Adrenal gland (tissue), 5 donors: ENCODE results near the gene CCDC187.
"Not testable (repeated sequence)": the region's sequence is repeated elsewhere in the genome, so short reads cannot be mapped to it uniquely, and the experiment has no call there.

ENCODE experiments used
- POLR2A ChIP-seq, 2 donors: fragments of 450-650 bp; IDR thresholded peaks; one replicate each; pipeline ENCODE4 v1.6.1; 2017; ENCODE audit warnings: antibody characterized with exemption in 2 of 2, mild to moderate bottlenecking in 2 of 2, moderate library complexity in 1 of 2
- TF ChIP-seq, protein P1 (sequence below), 6 experiments: fragments of 450-650 bp in 4 of 6; fragments of 200-600 bp in 2 of 6; sonication (generic) in 1 of 6; IDR thresholded peaks; 1 replicate in 5 of 6; 2 replicates in 1 of 6; pipeline versions ENCODE4 v1.5.1 to v1.8.0; 2016 to 2021; ENCODE audit warnings: antibody characterized with exemption in 6 of 6, mild to moderate bottlenecking in 2 of 6, moderate library complexity in 1 of 6
- donor health status: DM: no; HTN: no; CAD: no.

DNA sequence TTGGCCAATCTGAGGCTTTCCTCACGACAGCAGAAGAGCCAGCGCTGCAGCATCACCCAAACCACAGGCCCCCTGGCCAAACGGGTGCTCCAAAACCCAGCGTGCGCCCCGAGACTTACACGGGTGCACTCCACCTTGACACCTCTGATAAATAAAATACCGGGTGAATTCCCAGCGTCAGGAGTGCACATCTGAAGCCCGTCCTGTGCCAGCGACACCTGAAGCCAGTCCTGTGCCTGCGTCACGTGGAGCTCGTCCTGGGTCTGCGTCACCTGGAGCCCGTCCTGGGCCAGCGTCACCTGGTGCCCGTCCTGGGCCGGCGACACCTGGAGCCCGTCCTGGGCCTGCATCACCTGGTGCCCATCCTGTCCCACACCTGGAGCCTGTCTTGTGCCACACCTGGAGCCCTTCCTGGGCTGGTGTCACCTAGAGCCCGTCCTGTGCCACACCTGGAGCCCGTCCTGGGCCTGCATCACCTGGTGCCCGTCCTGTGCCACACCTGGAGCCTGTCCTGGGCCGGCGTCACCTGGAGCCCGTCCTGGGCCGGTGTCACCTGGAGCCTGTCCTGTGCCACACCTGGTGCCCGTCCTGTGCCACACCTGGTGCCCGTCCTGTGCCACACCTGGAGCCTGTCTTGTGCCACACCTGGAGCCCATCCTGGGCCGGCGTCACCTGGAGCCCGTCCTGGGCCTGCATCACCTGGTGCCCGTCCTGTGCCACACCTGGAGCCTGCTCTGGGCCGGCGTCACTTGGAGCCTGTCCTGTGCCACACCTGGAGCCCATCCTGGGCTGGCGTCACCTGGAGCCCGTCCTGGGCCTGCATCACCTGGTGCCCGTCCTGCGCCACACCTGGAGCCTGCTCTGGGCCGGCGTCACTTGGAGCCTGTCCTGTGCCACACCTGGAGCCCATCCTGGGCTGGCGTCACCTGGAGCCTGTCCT lies 67.2 kb downstream of the CCDC187 start:
- TF ChIP-seq, protein P1, sequence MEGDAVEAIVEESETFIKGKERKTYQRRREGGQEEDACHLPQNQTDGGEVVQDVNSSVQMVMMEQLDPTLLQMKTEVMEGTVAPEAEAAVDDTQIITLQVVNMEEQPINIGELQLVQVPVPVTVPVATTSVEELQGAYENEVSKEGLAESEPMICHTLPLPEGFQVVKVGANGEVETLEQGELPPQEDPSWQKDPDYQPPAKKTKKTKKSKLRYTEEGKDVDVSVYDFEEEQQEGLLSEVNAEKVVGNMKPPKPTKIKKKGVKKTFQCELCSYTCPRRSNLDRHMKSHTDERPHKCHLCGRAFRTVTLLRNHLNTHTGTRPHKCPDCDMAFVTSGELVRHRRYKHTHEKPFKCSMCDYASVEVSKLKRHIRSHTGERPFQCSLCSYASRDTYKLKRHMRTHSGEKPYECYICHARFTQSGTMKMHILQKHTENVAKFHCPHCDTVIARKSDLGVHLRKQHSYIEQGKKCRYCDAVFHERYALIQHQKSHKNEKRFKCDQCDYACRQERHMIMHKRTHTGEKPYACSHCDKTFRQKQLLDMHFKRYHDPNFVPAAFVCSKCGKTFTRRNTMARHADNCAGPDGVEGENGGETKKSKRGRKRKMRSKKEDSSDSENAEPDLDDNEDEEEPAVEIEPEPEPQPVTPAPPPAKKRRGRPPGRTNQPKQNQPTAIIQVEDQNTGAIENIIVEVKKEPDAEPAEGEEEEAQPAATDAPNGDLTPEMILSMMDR (IDR thresholded peaks at IDR 0.05) = not testable (repeated sequence)
- not testable (repeated sequence) for TF ChIP-seq POLR2A (IDR thresholded peaks at IDR 0.05)
